ENCODE results near the gene MPP3.
A peak's percentile ranks its signal among the peaks of the same experiment; 100 is the strongest.

DNA sequence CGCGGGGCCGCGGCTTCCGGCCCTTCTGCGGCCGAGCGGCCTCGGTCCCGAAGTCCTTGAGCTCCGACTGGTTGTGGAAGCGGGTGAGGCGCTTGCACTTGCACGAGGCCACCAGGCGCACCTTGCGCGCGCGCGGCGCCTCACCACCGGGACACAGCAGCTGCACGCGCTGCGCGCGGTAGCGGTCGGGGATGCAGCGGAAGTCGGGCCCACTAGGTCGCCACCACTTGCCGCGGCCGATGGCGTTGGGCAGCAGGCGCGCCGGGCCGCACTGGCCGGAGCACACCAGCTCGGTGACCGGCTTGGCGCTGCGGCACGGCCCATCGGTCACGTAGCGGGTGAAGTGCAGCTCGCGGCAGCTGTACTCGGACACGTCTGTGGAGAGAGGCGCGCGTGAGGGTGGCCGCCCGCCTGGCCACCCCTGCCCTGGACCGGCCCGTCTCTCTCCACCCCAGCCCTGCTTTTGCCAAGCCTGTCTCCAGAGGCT, 77.5 kb downstream of the MPP3 start:
- TF ChIP-seq, protein P1, sequence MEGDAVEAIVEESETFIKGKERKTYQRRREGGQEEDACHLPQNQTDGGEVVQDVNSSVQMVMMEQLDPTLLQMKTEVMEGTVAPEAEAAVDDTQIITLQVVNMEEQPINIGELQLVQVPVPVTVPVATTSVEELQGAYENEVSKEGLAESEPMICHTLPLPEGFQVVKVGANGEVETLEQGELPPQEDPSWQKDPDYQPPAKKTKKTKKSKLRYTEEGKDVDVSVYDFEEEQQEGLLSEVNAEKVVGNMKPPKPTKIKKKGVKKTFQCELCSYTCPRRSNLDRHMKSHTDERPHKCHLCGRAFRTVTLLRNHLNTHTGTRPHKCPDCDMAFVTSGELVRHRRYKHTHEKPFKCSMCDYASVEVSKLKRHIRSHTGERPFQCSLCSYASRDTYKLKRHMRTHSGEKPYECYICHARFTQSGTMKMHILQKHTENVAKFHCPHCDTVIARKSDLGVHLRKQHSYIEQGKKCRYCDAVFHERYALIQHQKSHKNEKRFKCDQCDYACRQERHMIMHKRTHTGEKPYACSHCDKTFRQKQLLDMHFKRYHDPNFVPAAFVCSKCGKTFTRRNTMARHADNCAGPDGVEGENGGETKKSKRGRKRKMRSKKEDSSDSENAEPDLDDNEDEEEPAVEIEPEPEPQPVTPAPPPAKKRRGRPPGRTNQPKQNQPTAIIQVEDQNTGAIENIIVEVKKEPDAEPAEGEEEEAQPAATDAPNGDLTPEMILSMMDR (IDR thresholded peaks at IDR 0.05) = no peak
- peak; percentile 64 for TF ChIP-seq EZH2 (IDR thresholded peaks at IDR 0.05)

Measured in neural progenitor cell (in vitro differentiated cells).